ENCODE results near the gene LNP1.
"Not testable (repeated sequence)": the region's sequence is repeated elsewhere in the genome, so short reads cannot be mapped to it uniquely, and the experiment has no call there.

LNP1 gene

DNA sequence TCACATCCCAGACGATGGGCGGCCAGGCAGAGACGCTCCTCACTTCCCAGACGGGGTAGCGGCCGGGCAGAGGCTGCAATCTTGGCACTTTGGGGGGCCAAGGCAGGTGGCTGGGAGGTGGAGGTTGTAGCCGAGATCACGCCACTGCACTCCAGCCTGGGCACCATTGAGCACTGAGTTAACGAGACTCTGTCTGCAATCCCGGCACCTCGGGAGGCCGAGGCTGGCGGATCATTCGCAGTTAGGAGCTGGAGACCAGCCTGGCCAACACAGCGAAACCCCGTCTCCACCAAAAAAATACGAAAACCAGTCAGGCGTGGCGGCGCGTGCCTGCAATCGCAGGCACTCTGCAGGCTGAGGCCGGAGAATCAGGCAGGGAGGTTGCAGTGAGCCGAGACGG lies 77.2 kb downstream of the LNP1 start:
- DNase-seq = not testable (repeated sequence)

GRCh38 chr3:100480081-100480480 lies 78.7 kb downstream of the LNP1 start:
- no peak for DNase-seq

DNA sequence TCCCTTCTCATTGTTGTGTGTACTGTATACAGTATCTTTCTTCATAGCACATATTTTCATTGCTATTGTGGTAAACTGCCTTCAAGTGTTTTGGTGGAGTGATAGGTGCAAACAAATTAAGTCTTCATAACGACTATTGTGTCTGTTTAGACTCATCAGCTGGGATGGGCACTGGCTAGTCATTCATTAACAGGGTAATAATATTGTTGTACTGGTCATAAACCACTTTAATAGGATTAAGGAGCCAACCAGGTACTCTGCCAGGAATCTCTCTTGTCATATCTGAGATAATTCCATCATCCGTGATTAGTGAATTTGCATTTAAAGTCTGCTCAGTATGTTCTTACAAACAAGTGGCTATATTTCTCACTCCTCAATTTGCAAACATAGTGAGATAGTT lies 80.8 kb downstream of the LNP1 start:
- DNase-seq = no peak

DNA sequence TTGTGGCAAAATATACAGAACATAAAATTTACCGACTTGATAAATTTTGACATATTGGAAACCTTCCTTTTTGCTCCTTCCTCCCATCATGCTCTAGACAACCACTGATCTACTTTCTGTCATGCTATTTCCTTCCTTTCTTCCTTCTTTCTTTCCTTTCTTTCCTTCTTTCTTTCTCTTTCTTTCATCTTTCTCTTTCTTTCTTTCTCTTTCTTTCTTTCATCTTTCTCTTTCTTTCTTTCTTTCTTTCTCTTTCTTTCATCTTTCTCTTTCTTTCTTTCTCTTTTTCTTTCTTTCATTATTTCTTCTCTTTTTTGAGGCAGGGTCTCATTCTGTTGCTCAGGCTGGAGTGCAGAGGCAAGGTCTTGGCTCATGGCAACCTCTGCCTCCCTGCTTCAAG lies 82.2 kb downstream of the LNP1 start:
- DNase-seq = no peak

GRCh38 chr3:100486808-100487207 lies 85.5 kb downstream of the LNP1 start:
- DNase-seq = no peak

DNA sequence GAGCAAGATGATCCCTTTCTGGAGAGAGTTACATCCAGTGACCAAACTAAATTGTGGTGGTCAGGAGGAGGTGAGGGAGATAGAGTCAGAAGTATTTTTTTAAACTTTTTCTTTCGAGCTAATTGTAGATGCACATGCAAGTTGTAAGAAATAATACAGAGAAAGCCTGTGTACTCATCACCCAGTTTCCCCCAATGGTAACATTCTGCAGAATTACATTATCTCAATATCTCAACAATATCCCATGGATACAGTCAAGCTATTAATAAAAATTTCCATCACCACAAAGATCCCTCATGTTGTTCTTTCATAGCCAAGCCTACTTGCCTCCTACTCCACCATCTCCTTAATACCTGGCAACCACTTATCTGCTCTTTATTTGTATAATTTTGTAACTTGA lies 87.8 kb downstream of the LNP1 start:
- DNase-seq = no peak

- peak; percentile 95 for DNase-seq
These were observed 91.0 kb downstream of the LNP1 start, which contains the start of gene TMEM45A for GRCh38 chr3:100492059-100493006. Gene TMEM45A, plus strand, starts transcription at chr3:100492619. Its CDS starts 62,593 bp downstream, at chr3:100555212.

DNA sequence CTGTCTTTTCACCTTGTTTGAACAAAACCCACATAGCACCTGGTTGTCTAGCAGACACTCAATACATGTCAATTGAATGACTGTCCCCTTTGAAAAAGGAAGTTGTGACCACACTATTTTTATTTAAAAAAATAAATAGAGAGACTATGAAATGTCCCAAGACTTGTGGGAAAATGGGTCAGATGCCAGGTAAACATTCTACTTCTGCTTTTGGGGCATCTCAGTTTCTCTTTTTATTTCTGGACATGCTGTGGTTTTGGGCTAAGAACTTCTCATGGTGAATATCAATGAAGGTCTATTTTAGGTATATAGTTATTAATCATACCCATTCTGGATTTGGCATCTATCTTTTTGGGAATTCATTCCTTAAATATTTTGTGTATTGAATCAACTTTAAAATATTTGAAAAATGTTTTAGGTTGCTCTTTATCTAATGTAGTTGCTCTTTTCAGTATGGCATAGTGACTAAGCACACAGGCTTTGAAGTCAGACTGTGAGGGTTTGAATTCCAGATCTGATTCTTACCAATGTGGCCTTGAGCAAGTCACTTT lies 95.4 kb downstream of the LNP1 start:
- DNase-seq = no peak

- no peak for DNase-seq
These were observed 98.3 kb downstream of the LNP1 start for GRCh38 chr3:100499651-100500050.

GRCh38 chr3:100500320-100500880 lies 99.1 kb downstream of the LNP1 start:
- no peak for DNase-seq

GRCh38 chr3:100503448-100503847 lies 102.1 kb downstream of the LNP1 start:
- DNase-seq = no peak

Data from right kidney (tissue), 1 donor.